Measurements from ENCODE around the gene CUL1.

CUL1 gene

DNA sequence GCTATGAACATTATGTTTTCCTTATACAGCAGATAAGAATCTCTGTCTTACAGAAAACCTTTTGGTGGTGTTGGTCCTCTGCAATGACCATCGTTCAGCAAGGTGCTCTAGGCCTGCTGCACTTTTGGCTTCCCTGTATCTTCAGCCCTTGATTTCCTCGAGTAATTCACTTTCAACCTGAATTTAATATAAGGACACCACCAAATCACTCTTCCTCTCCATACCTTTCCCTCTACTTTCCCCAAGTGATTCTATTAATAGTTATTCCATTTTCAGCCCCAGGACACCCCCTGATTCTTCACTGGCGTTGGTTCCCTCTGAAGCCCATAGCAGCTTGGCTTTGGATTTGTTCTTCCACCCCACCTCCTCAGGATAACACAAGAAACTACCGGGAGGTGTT is 113.2 kb downstream of the CUL1 start:
- no peak for DNase-seq

DNA sequence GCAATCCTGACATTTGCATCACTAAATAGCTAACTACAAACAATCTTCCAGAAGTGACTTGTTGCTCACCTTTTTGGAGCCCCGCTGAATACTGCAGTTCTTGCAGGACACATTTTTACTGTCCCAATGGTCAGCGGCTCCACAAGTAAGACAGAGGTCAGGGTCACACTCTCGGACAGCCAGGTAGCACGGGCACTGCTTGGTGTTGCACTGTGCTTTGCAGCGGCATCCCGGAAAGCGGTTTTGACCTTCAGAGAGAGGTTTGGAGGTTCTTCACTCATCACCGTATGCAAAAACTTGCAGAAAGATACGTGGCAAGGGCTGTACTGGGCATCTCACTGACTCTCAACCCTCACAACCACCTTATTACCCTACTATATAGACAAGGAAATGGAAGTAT is 115.2 kb downstream of the CUL1 start:
- no peak for DNase-seq

DNA sequence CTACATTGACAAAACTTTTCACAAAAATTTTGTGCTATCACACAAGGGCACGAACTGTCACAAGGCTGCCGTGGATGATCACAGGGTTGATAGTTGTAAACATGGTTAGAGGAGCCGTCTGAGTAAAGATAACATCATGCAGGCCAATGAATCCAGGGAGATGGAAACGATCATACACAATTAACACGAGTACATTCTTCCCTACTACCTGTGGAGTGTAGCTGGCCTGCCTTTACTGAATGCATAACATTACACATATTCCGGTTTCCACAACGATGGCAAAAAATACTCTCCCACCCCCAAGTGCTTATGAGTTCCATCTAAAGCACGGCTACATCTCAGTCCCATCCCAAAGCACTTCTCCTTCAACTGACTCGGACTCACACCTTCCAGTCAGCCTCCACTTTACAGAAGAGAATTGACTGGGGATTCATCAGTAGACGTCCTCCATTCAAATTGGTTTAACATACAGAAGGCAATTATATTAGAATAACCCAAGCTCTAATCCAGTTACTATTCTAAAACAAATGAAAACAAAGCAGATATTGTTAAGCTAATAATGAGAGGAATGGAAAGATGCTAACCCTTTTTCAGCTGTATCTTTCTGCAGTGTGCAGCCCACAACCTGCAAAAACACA is 116.3 kb downstream of the CUL1 start:
- DNase-seq: no peak

DNA sequence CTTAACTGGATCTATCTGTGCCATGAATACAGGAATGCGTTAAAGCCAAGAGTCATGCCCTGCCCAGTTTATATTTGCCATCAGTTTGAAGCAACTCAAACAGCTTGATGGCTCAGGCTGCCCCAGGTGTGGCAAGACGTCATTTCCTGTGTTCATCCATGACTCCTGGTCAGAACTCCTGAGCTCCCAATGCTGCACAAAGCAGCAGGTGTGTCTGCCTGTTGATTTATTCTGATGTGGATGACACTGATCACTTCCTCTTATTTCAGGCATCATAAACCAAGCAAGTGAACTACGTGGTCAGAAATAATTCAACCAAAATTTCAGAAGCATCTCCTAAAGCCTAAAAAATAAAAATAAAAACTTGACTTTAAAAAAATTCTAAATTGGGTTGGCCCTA is 116.9 kb downstream of the CUL1 start:
- DNase-seq: no peak

DNA sequence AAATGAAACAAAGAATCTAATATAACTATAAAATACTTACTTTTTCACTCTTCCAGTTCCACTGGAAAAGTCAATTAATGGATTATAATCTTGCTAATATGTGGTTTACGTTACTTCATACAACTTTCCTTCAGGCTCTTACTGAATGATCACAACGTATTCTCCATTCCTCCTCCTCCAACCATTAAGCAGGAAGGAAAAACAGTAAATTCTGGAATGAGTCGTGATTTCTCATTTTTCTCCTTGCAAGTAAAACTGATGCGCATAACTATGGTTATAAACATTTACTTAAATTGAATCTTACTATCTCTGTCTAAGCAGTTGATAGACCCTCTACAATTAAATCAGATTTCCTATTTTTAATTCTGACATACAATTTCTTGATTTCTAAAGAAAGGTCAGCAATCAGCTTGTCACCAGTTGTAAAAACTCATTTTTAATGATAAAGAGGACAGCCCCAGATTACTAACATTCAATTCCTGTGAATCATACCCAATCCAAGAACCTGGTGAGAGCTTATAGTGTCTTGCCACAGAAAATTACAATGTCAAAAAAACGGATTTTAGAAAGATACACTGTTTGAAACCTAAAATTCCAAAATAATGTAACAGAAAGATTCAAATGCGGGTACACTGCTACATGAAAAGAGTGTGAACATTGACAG is 121.1 kb downstream of the CUL1 start:
- no peak for DNase-seq

- DNase-seq: no peak
These were observed 122.7 kb downstream of the CUL1 start for GRCh38 chr7:148821422-148821821.

- DNase-seq: no peak
These were observed 126.2 kb downstream of the CUL1 start for GRCh38 chr7:148824864-148825263.

DNA sequence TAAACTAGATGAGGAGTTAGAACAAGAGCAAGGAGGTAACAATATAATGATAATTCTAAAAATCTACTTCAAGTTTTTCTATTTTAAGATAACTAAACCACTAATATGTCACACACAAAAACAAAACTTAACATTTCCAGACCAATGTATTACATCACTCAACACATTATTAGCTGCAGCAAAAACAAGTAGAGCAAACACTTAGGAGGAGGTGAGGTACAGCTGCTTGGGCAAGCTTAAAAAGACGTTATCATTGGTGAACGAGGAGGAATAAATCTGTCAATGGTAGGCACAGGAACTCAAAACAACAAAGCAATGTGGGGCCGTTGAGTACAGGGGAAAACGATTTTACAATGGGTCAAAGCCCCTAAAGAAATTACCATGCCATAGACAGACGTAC is 126.6 kb downstream of the CUL1 start:
- DNase-seq: no peak

- DNase-seq: no peak
These were observed 130.3 kb downstream of the CUL1 start for GRCh38 chr7:148828965-148829364.

DNA sequence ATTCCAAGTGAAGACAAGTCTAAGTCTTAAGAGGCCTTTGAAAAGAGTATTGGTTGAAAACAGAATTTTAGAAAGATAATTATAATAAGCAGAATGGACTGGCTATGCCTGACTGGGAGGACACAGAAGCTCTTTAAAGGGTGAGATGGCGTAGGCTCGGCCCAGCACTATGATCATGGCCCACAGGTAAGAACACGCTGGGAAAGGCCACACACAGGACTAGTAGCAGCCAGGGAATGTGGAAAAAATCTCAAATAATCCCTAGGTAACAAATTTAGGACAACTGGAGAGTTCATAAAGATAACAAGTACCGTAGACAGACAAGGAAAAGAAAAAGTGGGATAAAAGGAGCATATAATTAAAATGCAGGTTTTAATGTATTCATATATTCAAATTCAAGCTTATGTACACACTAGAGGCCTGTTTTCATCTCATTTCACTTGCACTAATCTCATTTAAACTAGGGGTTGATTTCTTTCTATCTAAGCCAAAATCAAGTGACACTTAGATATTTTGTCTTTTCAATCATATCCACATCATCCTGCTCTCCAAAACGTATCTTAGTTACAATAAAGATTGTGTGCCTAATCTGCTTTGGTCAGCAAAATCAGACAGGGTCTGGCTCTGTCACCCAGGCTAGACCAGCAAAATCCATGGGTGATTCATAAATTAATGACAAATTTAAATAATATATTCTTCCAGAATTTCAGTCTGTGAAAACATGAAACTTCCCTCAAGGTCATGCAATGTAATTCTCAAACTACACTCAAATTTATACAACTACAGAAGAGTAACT is 132.4 kb downstream of the CUL1 start:
- DNase-seq: no peak

GRCh38 chr7:148831782-148832181 is 133.1 kb downstream of the CUL1 start:
- DNase-seq: no peak

DNA sequence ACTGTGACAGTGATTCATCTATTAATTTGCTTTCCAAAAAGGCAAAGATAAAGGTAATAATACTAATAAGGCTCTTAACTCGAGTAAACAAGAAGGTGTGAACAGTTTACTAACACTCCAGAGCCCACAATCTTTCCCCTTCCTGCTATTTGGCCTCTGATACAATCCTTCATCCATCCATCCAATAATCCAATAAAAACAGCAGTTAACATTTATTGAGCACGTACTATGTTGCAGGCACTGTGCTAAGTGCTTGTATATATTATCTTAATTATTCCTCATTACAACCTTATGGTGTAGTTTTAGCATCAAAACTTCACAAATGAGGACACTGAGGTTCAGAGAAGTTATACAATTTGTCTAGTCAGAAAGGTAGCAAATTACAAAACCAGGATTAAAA is 135.9 kb downstream of the CUL1 start:
- no peak for DNase-seq

DNA sequence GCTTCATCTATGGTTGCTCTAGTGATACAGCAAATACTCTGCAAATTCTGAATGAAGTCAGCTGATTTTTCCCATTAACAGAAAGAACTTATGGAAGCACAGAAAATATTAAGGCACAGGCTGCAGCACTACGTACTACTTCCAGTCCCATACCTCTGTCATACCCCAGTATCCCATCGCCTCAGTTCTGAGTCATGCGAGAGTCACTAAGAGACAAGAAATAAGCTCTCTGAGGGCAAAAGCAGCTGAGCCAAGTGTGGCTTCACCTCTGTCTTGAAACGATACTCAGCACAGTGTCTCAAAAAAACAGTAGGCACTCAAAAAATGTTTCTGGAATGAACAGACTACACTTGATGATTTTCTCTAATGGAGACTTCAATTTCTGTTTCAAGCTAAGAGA is 137.2 kb downstream of the CUL1 start:
- no peak for DNase-seq

GRCh38 chr7:148838905-148839304 is 140.2 kb downstream of the CUL1 start:
- no peak for DNase-seq

GRCh38 chr7:148847815-148848734 is 149.4 kb downstream of the CUL1 start:
- no peak for DNase-seq

GRCh38 chr7:148849393-148850098 is 150.8 kb downstream of the CUL1 start:
- DNase-seq: no peak

GRCh38 chr7:148850564-148850963 is 151.9 kb downstream of the CUL1 start:
- no peak for DNase-seq

All from stimulated activated CD4-positive, alpha-beta T cell treated with anti-CD3 and anti-CD28 coated beads, Interleukin-12 subunit alpha, Interleukin-12 subunit beta, amount 100 ng/mL, for 4 hours (primary cell).